ENCODE data around the gene NR1D2. TPM values are rescaled to one million over a fixed set of nuclear protein-coding genes. Genes with fewer than 3 reads are reported as not detected.

Gene NR1D2
- total and polyA plus RNA-seq, 11 donors, result 5.6 to 62.1 (median 27.4) TPM

DNA sequence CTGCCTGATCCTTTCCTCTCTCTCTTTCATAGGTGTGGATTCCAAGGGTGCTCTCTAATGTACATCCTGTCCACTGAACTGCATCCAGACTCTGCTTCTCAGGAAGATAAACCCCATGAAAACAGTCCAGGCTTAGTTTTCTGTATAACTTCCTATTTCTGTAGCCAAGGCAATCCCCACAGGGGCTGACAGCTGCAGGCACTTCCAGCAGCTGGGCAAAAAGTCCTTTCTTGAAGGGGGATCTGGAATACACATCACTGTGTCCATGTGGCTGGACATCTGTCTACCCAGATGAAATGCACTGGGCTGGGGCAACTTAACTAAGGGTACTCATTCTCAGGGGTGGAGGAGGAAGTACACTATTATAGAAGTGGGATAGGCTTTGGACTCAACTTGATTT lies 72.2 kb downstream of the NR1D2 start:
- Histone ChIP-seq H3K4me1 (peaks cover 0 to 17% (median 0%) of the 10 kb centered on the region in 12 donors), H3K4me3 (no peak overlapping the region), H3K36me3 (no peaks in the 10 kb centered on the region), H3K27ac (peak overlapping the region in 5 of 12 donors; percentile 14 to 49 (median 20)), H3K27me3 (no peaks in the 10 kb centered on the region), H3K9me3 (no peaks in the 10 kb centered on the region)
- TF ChIP-seq CTCF (IDR thresholded peaks at IDR 0.05), result no peak
- TF ChIP-seq POLR2A (IDR thresholded peaks at IDR 0.05), result no peak
- intact Hi-C loops (cut with DNase I), result no loop called here
- peak in 4 of 5 donors; percentile 37 to 71 (median 56) for DNase-seq
- peak; percentile 33 to 86 (median 65) for ATAC-seq

DNA sequence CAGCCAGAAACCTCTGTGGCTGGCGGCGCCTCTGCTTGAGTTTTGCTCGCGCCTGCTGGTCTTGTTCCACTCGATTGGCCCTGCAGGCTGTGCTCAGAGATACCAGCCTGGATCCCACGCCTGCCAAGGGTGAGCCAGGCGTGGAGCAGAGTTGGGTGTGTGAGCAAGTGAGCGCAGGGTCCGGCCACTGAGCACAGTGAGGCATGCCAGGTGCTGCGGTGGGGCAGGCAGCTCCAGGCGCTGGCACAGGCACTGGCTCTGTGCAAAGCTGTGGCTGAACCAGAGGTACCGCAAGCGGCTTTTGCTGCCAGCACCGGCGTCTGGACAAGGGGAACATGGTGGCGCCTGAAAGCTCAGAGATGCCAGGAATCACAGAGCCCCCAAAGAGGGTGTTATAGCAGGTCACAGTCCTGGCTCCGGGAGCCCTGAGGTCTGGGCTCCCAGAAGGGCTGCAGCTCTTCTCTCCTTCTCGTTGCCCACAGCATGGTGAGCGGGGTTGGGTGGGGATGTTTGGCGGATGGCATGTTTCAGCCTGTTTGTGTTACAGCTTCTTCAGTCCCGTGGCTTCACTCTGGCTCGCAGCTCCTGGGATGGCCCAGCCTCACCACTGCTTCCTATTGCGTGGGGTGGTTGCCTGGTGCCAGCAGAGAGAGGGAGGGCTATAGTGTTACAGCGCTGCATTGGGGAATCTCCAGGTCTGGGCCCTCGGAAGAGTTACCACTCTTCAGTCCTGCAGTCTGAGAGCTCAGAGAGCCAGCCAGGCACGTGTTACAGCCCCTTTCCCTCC lies 73.9 kb downstream of the NR1D2 start:
- TF ChIP-seq POLR2A (IDR thresholded peaks at IDR 0.05) (no peak), CTCF (IDR thresholded peaks at IDR 0.05) (no peak)
- no peaks in the 10 kb centered on the region for H3K27me3 ChIP-seq
- DNase-seq (no peak), ATAC-seq (no peak)
- 94 to 97% (median 96%) methylated on average over 24 to 26 of the region's 26 CpGs for whole genome bisulfite sequencing, 4 donors
- no peaks in the 10 kb centered on the region for H3K9me3 ChIP-seq
- H3K36me3 ChIP-seq, result no peaks in the 10 kb centered on the region
- no peak overlapping the region for H3K27ac ChIP-seq
- intact Hi-C loops (cut with DNase I), result no loop called here
- H3K4me3 ChIP-seq, result no peak overlapping the region
- H3K4me1 ChIP-seq, result peaks cover 0 to 17% (median 0%) of the 10 kb centered on the region in 12 donors

DNA sequence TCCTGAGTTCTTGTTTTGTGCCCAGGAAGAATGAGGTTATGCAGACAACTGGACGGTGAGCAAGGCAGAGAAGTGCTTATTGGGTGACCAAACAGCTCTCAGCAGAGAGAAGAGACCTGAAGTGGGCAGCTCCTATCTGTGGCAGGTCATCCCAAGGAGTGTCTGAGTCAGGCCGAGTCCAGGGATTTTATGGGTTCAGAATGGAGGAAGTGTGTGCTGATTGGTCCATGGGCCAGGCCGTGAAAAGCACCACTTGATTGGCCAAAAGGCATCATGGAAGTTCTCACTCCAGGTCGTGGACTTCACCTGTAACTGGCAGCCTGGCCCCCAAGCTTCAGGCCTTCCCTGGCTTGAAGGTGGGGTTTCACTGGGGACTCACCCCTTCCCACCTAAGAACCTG lies 74.5 kb downstream of the NR1D2 start:
- Histone ChIP-seq H3K4me1 (peaks cover 0 to 17% (median 0%) of the 10 kb centered on the region in 12 donors), H3K9me3 (no peaks in the 10 kb centered on the region), H3K4me3 (no peak overlapping the region), H3K36me3 (no peaks in the 10 kb centered on the region), H3K27ac (no peak overlapping the region), H3K27me3 (no peaks in the 10 kb centered on the region)
- intact Hi-C loops (cut with DNase I), result no loop called here
- TF ChIP-seq POLR2A (IDR thresholded peaks at IDR 0.05), result no peak
- no peak for TF ChIP-seq CTCF (IDR thresholded peaks at IDR 0.05)
- 84 to 100% (median 86%) methylated on average over 4 of the region's 4 CpGs for WGBS, 4 donors
- ATAC-seq (no peak), DNase-seq (no peak)

DNA sequence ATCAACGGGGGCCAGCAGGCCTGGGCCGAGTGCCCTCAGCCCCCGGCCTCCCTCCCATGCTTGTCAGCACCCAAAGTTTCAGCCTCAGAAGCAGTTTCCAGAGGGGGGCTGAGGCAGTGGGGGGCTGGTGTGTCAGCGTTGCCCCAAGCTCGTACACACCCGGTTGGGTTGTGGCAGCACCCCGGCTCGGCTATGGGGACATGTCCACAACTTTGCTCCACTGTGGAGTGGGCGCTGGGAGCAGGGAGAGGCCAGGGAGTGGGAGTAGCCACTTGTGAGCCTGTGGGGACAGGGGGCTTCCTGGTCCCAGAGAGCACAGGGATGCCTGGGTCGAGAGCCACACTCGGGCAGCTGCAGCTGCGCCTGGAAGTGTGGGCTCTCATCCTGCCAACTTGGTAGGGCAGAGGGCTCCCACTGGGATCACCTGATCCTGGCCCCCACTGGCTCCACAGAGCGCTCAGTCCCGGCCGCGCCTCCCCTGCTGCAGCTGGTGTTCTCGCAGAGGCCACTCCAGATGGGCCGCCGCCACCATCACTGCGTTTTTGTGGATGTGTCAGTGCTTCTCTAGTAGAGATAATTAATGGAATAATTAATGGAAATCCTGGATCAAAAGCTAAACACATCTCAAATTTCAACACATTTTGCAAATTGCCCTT lies 75.1 kb downstream of the NR1D2 start:
- Histone ChIP-seq H3K4me3 (no peak overlapping the region), H3K36me3 (no peaks in the 10 kb centered on the region), H3K4me1 (peaks cover 0 to 17% (median 0%) of the 10 kb centered on the region in 12 donors), H3K9me3 (no peaks in the 10 kb centered on the region), H3K27ac (no peak overlapping the region), H3K27me3 (no peaks in the 10 kb centered on the region)
- intact Hi-C loops (cut with DNase I), result no loop called here
- DNase-seq, result no peak
- WGBS, 4 donors, result 95 to 96% (median 96%) methylated on average over 18 to 20 of the region's 20 CpGs
- ATAC-seq, result no peak
- TF ChIP-seq POLR2A (IDR thresholded peaks at IDR 0.05), result no peak
- no peak for TF ChIP-seq CTCF (IDR thresholded peaks at IDR 0.05)
